Activated CD8-positive, alpha-beta memory T cell treated with anti-CD3 and anti-CD28 coated beads for 1 hour (primary cell): ENCODE data around the gene HTR3E.
A peak's percentile ranks its signal among the peaks of the same experiment; 100 is the strongest.

Experiments used
- DNase-seq, 2 donors: peaks; one replicate each; pipeline ENCODE4 v3.0.0-alpha.2; 2020; ENCODE audit warnings: low read depth in 1 of 2; ENCODE audit errors: extremely low read depth in 1 of 2

Gene HTR3E

DNA sequence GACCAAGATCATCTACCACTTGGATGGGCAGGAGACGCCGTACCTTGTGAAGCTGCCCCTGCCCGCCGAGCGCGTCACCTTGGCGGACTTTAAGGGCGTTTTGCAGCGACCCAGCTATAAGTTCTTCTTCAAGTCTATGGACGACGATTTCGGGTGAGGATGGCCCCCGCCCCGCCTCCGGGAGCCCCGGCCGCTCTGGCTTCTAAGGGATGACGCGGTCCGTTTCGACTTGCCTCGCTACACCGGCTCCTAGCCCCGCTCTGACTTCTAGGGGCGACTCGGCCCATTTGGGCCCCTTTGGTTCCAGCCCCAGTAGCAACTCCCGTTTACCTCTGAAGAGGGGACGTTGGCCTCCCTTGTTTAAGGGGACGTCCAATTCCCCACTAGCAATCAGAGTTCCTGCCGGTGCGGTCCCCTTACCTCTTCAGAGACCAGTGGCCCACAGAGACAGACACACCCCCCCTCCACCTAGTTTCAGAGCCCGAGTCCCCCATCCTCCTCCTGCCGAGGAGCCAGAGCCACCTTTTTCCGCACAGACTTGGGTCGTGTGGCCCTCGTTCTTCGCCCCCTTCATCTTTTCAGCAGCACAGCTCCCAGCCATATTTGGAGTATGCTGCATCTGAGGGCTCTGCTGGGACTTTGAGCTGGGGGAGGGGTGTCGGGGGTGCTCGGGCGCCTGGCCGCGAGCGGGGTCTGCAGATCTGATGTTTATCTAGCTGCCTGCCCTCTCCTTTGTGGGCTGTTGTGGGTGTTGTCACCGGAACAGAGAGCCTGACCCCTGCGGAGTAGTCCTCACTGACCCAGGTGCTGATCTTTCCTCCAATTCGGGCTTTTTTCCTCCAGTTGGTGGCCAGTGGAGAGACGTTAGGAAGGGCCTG is 59.0 kb downstream of the HTR3E start:
- peak in 1 of 2 donors; percentile 33 for DNase-seq

DNA sequence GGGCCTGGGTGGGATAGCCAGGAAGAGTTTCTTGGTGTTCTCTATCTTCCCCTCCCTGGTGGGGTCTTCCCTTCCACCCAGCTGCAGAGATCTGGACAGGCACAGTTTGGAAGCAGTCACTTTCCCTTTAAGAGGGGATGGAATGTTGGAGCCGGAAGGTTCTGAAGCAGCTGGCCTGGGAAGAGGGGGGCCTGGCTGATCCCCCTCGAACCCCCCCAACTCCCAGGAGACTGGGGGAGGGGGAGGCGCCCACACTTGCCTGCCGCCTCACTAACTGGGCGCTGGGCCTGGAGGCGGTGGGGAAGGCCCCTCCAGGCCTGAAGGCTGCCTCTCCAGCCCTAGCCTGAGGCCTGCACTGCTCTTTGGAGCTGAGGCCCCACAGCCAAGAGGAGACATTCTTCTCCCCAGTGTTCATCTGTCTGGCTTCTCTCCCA is 59.7 kb downstream of the HTR3E start:
- no peak for DNase-seq
